Fibroblast of lung (primary cell): ENCODE results near the gene VWA8. TPM values are rescaled to one million over a fixed set of nuclear protein-coding genes. Genes with fewer than 3 reads are reported as not detected.

ENCODE experiments used
- DNase-seq, 2 donors: peaks; one replicate each; pipeline versions ENCODE4 v3.0.0 to v3.0.0-alpha.2; 2010; ENCODE audit warnings: low read depth in 2 of 2
- H2AFZ ChIP-seq: 2 replicates; pipeline ENCODE4 v1.5.1; 2012; ENCODE audit warnings: low read length, control low read depth, inconsistent platforms
- H3K27ac ChIP-seq: 2 replicates; pipeline ENCODE4 v1.5.1; 2011; ENCODE audit warnings: low read length, control low read depth; ENCODE audit not compliant: insufficient read depth
- H3K27me3 ChIP-seq: 2 replicates; pipeline ENCODE4 v1.5.1; 2011; ENCODE audit warnings: mild to moderate bottlenecking, low read length; ENCODE audit not compliant: control insufficient read depth, insufficient read depth
- H3K36me3 ChIP-seq: 2 replicates; pipeline ENCODE4 v1.5.1; 2011; ENCODE audit warnings: low read length; ENCODE audit not compliant: control insufficient read depth, insufficient read depth
- H3K4me1 ChIP-seq: 2 replicates; pipeline ENCODE4 v1.5.1; 2011; ENCODE audit warnings: low read length; ENCODE audit not compliant: control insufficient read depth, insufficient read depth; ENCODE audit errors: extremely low read depth
- H3K4me2 ChIP-seq: 2 replicates; pipeline ENCODE4 v1.5.1; 2011; ENCODE audit warnings: low read length, control low read depth; ENCODE audit not compliant: insufficient read depth; ENCODE audit errors: extremely low read depth
- H3K4me3 ChIP-seq, 4 experiments: fragments of 200-600 bp in 1 of 4; sonication (generic) in 1 of 4; replicated peaks in 1 of 4; 2 replicates each; pipeline ENCODE4 v1.5.1; 2011 to 2016; ENCODE audit warnings: low read length in 4 of 4, low read depth in 3 of 4, mild to moderate bottlenecking in 3 of 4, control low read depth in 2 of 4, inconsistent platforms in 1 of 4, mixed read lengths in 1 of 4; ENCODE audit not compliant: insufficient read depth in 1 of 4; ENCODE audit errors: control extremely low read depth in 1 of 4
- H3K79me2 ChIP-seq: 2 replicates; pipeline ENCODE4 v1.5.1; 2012; ENCODE audit warnings: mild to moderate bottlenecking, low read length, inconsistent platforms; ENCODE audit not compliant: control insufficient read depth, insufficient read depth
- H3K9ac ChIP-seq: 2 replicates; pipeline ENCODE4 v1.5.1; 2011; ENCODE audit warnings: mild to moderate bottlenecking, low read length, control low read depth; ENCODE audit not compliant: insufficient read depth
- H3K9me3 ChIP-seq: 2 replicates; pipeline ENCODE4 v1.5.1; 2012; ENCODE audit warnings: low read depth, low read length; ENCODE audit not compliant: control insufficient read depth, insufficient read depth
- H4K20me1 ChIP-seq: 2 replicates; pipeline ENCODE4 v1.5.1; 2011; ENCODE audit warnings: low read length; ENCODE audit not compliant: control insufficient read depth, insufficient read depth; ENCODE audit errors: extremely low read depth
- EZH2 ChIP-seq: IDR thresholded peaks from 2 replicates; pipeline ENCODE4 v1.5.1; 2012; ENCODE audit warnings: low read length, control low read depth, mild to moderate bottlenecking; ENCODE audit errors: missing control alignments
- polyA plus RNA-seq, 2 donors: library from polyadenylated mRNA; depleted of rRNA in 1 of 2; stranded (reverse) in 1 of 2; unstranded in 1 of 2; fragments of >200 nt; gene quantifications; 2 replicates each; pipeline ENCODE4 v1.2.1, GENCODE V29; 2011 to 2012; ENCODE audit warnings: missing spikeins in 1 of 2
- total RNA-seq: library from RNA; depleted of rRNA; stranded (reverse); fragments of >200 nt; gene quantifications from 2 replicates; pipeline ENCODE4 v1.2.1, GENCODE V29; 2014
- TF ChIP-seq, protein P1 (sequence below), 2 donors: IDR thresholded peaks in 1 of 2; conservative IDR thresholded peaks in 1 of 2; 1 replicate in 1 of 2; 2 replicates in 1 of 2; pipeline ENCODE4 v1.5.1; 2011 to 2012; ENCODE audit warnings: low read length in 2 of 2, control low read depth in 1 of 2, inconsistent platforms in 1 of 2, low read depth in 1 of 2, mild to moderate bottlenecking in 1 of 2

VWA8 gene
- total and polyA plus RNA-seq, 2 donors (not counting 1 experiment from before 2014, with no cell fraction given), result 12.6 to 29.9 TPM

DNA sequence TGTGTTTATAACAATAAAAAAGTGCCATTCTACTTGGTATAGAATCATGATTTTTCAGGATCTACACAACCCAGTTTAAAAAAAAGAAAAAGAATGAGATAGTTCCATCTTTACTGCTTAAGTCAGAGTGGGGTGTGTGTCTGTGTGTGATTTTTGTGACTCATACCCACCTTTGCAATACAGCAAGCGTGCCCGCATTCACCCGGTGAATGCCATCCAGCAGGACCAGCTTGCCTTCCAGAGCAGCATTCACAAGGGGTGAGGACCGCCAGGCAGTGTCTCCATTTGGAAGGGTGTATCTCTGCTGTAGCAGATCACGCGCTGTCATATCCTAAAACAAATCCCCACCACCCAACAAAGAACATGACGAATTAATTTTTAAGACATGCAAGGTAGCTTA, 127.7 kb downstream of the VWA8 start:
- Histone ChIP-seq H3K79me2 (no peaks in the 10 kb centered on the region), H3K9me3 (no peaks in the 10 kb centered on the region), H2AFZ (no peak overlapping the region), H3K27me3 (no peaks in the 10 kb centered on the region), H3K4me2 (no peak overlapping the region), H3K36me3 (no peaks in the 10 kb centered on the region), H3K27ac (no peak overlapping the region), H4K20me1 (no peaks in the 10 kb centered on the region), H3K4me1 (no peaks in the 10 kb centered on the region), H3K9ac (no peak overlapping the region), H3K4me3 (no peak overlapping the region)
- peak in 1 of 2 donors; percentile 38 for DNase-seq
- TF ChIP-seq, protein P1, sequence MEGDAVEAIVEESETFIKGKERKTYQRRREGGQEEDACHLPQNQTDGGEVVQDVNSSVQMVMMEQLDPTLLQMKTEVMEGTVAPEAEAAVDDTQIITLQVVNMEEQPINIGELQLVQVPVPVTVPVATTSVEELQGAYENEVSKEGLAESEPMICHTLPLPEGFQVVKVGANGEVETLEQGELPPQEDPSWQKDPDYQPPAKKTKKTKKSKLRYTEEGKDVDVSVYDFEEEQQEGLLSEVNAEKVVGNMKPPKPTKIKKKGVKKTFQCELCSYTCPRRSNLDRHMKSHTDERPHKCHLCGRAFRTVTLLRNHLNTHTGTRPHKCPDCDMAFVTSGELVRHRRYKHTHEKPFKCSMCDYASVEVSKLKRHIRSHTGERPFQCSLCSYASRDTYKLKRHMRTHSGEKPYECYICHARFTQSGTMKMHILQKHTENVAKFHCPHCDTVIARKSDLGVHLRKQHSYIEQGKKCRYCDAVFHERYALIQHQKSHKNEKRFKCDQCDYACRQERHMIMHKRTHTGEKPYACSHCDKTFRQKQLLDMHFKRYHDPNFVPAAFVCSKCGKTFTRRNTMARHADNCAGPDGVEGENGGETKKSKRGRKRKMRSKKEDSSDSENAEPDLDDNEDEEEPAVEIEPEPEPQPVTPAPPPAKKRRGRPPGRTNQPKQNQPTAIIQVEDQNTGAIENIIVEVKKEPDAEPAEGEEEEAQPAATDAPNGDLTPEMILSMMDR (conservative IDR thresholded peaks at IDR 0.05 in 1 of 2, IDR thresholded peaks at IDR 0.05 in 1 of 2; ENCODE audit: low read depth in 1 of 2, low read length in 2 of 2), result no peak
- TF ChIP-seq EZH2, result no peak

DNA sequence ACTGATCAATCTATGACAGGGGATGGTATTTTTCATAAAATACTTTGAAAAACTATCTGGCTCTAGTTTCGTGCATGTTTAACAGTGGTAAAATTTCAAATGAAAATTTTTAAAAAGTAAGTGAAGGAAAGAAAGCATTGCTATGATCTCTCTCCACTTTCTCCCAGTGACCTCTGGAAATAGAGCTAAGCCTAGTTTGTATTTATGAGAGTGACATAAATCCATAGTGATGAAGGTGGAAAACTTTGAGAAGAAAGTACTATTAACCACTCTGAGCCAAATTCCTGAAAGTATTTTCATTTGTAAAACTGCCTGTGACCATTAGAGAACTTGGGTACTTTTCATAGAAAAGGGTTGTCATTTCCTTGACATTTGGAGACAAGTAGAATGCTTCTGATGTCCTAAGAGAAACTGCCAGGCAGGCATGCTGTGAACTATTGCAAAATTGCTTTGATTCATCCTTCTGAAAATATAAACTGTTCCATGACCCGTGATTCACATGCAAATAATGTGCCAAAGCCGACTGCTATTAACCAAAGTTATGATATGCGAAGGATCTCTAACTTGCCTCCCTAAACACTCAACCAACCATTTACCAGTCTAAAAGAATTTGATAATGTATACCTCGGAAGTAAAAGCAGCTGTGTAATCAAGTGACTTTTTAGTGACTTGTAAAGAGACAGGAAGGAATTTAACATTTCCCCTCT, 133.2 kb downstream of the VWA8 start:
- no peaks in the 10 kb centered on the region for H3K27me3 ChIP-seq
- H4K20me1 ChIP-seq, result no peaks in the 10 kb centered on the region
- TF ChIP-seq, protein P1 (conservative IDR thresholded peaks at IDR 0.05 in 1 of 2, IDR thresholded peaks at IDR 0.05 in 1 of 2; ENCODE audit: low read depth in 1 of 2, low read length in 2 of 2), result no peak
- TF ChIP-seq EZH2, result no peak
- no peaks in the 10 kb centered on the region for H3K79me2 ChIP-seq
- no peaks in the 10 kb centered on the region for H3K9me3 ChIP-seq
- DNase-seq, result peak; percentile 94 to 95
- H3K4me3 ChIP-seq, result no peak overlapping the region
- H3K4me2 ChIP-seq, result peak overlapping the region; percentile 61
- no peak overlapping the region for H2AFZ ChIP-seq
- H3K9ac ChIP-seq, result no peak overlapping the region
- peaks cover 8% of the 10 kb centered on the region for H3K4me1 ChIP-seq
- H3K36me3 ChIP-seq, result no peaks in the 10 kb centered on the region
- H3K27ac ChIP-seq, result peak overlapping the region; percentile 56

DNA sequence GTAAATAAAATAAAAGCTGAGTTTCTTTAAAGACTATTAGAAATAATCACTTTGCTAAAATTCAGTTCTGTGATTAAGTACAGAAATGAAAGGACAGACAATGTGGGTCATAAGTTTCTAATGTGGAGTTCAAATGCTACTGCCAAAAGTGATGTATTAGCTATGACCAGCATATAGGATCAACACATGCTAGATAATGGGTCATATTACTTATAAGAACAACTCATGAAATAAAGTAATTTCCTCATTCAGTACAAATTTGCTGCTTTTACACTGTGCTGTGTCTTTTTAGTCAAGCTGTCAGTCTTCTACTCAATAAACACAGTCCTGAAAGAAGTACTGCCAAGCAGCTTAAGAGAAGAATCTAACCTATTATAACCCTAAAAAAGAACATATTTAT, 135.2 kb downstream of the VWA8 start:
- TF ChIP-seq, protein P1 (conservative IDR thresholded peaks at IDR 0.05 in 1 of 2, IDR thresholded peaks at IDR 0.05 in 1 of 2; ENCODE audit: low read depth in 1 of 2, low read length in 2 of 2), result no peak
- TF ChIP-seq EZH2, result no peak
- Histone ChIP-seq H3K4me3 (no peak overlapping the region), H3K79me2 (no peaks in the 10 kb centered on the region), H3K9ac (no peak overlapping the region), H3K27me3 (no peaks in the 10 kb centered on the region), H4K20me1 (no peaks in the 10 kb centered on the region), H3K9me3 (no peaks in the 10 kb centered on the region), H3K36me3 (no peaks in the 10 kb centered on the region), H3K27ac (no peak overlapping the region), H3K4me2 (no peak overlapping the region), H2AFZ (no peak overlapping the region), H3K4me1 (peaks cover 8% of the 10 kb centered on the region)
- DNase-seq, result peak in 1 of 2 donors; percentile 62
